Adipose tissue (tissue), 3 donors: Measurements from ENCODE around the gene STAMBPL1. TPM values are rescaled to one million over a fixed set of nuclear protein-coding genes. Genes with fewer than 3 reads are reported as not detected.

Experiments used
- H3K27ac ChIP-seq: one replicate; pipeline ENCODE4 v1.5.1; 2013; ENCODE audit warnings: low read depth, low read length
- WGBS, 3 donors: extraction: QIAGEN DNeasy Blood & Tissue Kit; methylation state at CpG; one replicate each; pipeline ENCODE4 v1.1.7; 2013; 5-methylcytosine and 5-hydroxymethylcytosine counted together
- polyA plus RNA-seq, 3 donors: library from polyadenylated mRNA; stranded (reverse); fragments of 200-250 nt; gene quantifications; one replicate each; pipeline ENCODE4 v1.2.3, GENCODE V29; 2013
- donor health status: healthy with polysubstance abuse.
- donor health status: Bipolar disorder and iron deficiency.
- donor health status: healthy.

The STAMBPL1 gene
- polyA plus RNA-seq, 3 donors, result 2.4 to 5.4 (median 2.6) TPM

DNA sequence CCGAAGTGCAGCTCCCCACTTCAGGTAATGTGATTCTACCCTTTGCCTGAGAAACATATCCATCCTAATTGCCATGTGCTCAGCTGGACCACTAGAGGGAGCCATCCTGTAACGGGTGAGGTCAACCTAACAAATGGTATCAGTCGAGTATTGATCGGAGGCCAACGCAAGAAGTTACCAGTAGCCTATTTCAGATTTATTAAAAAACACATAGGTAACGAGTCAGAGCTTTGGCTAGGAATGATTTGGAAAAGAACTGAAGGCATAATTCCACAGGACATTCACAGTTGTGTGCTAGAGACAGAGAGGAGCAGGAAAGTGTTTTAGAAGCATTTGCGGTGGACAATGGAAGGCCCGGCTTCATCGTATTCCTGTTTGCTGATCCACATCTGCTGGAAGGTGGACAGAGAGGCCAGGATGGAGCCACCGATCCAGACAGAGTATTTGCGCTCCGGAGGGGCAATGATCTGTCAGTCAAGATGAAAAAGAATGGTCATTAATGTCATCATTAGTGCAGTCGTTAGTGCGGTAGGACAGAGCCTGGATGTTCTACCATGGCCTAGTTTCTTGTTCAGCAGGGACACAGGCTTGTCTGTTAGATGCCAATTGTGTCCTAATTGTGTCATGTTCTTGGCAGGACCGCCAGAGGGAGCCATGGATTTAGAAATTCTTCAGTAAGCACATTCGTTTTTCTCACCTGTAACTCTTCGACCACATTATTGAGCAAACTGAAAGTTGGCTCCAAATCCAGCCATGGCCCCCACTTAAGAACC is 55.0 kb downstream of the STAMBPL1 start:
- WGBS, 3 donors, result 25 to 37% (median 33%) methylated on average over 17 of the region's 17 CpGs
- no peak overlapping the region for H3K27ac ChIP-seq

DNA sequence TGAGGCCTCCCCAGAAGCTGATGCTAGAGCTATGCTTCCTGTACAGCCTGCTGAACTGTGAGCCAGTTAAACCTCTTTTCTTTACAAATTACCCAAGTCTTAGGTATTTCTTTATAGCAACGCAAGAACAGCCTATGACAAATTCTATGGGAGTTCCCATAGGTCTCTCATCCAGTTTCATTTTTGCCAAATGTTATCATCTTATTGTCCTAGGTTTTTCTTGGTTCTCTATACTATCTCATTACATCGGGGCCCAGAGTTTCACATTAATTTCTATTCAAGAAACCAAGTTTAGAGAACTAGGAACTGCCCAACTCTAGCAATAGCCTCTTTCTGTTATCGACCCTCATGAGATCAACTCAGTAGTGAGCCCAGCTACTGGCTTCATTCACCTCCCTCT is 56.6 kb downstream of the STAMBPL1 start:
- WGBS, 3 donors, result 82 to 92% (median 86%) methylated on average over 3 of the region's 3 CpGs
- H3K27ac ChIP-seq, result no peak overlapping the region

DNA sequence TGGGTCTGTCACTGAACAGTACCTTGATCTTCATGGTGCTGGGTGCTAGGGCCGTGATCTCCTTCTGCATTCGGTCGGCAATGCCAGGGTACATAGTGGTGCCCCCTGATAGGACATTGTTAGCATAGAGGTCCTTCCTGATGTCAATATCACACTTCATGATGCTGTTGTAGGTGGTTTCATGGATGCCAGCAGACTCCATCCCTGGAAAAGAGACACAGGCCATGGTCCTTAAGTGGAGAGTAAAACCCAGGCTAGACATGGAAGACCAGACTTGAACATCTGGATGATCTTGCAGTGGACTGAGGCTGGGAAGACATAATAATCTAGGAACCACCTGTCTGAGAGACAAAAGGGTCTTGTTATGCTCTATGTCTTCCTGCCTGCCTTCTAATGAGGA is 58.0 kb downstream of the STAMBPL1 start:
- no peak overlapping the region for H3K27ac ChIP-seq
- 89 to 96% (median 94%) methylated on average over 3 of the region's 3 CpGs for WGBS, 3 donors

DNA sequence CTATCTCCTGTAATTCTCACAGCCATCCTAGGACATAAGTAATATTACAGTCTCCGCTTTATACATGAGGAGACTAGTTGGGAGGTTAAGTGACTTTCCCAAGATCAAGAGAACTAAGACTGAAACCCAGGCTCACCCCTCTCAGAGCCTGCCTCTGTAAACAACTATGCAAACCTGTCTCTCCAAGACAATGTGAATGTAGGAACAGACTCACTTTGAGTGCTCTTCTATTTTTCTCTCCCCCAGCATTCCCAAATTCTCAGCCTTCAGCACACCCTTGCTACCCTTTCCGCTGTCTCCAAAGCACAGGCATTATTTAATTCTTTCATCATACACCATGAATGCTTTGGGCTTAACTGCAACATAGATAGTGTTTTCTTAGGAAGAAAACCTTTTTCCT is 58.9 kb downstream of the STAMBPL1 start:
- no peak overlapping the region for H3K27ac ChIP-seq
- 96 to 100% (median 100%) methylated on average over 2 of the region's 2 CpGs for WGBS, 3 donors

DNA sequence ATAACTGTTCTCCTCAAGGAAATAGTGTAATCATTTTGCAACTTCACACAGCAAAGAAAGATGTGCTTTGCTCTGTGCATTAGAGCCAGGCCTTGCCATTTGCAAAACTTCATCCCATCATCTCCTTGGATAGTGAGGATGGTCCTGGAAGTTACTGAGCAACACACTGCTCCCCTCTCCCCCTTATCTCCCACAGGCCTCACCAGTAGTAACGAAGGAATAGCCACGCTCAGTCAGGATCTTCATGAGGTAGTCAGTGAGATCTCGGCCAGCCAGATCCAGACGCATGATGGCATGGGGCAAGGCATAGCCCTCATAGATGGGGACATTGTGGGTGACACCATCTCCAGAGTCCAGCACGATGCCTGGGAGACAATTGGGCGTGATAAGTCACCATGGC is 61.0 kb downstream of the STAMBPL1 start:
- H3K27ac ChIP-seq, result no peak overlapping the region
- 95 to 98% (median 95%) methylated on average over 6 of the region's 6 CpGs for WGBS, 3 donors

DNA sequence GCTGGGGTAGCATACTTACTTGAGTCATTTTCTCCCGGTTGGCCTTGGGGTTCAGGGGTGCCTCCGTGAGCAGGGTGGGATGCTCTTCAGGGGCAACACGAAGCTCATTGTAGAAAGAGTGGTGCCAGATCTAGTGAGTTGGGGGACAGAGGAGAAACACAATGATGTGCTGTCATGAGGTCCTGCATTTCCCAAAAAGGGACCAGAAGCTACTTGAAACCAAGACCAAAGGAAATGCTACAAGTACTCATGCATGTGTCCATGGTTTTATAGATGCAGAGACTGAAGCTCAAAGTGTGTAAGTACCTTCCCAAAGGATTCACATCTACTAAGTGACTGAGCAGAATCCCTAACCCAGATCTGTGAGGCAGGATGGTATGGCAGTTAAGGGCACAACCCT is 63.7 kb downstream of the STAMBPL1 start:
- 90 to 96% (median 92%) methylated on average over 3 of the region's 3 CpGs for WGBS, 3 donors

DNA sequence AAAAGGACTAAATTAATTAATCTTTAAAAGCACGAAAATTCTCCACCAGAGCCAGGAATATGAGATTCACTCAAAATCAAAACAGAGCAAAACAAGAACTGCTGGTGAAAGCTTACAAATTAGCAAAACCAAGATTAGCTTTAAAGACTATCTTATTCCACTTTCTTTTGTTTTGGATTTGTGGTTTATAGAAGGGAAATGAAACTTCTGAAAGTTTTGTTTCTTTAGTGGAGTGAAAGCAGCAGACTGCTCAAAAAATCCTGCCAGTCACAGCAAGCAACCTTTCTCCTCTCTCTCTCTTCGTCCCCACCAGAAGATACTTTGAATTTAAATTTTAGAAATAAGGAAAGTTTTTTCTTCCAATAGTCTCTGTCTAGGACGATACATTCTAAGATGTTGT is 64.8 kb downstream of the STAMBPL1 start:
- 69 to 81% (median 71%) methylated on average over 3 of the region's 3 CpGs for WGBS, 3 donors
- no peak overlapping the region for H3K27ac ChIP-seq

More for the DNA sequence above, 63.7 kb downstream of the STAMBPL1 start:
- no peak overlapping the region for H3K27ac ChIP-seq

DNA sequence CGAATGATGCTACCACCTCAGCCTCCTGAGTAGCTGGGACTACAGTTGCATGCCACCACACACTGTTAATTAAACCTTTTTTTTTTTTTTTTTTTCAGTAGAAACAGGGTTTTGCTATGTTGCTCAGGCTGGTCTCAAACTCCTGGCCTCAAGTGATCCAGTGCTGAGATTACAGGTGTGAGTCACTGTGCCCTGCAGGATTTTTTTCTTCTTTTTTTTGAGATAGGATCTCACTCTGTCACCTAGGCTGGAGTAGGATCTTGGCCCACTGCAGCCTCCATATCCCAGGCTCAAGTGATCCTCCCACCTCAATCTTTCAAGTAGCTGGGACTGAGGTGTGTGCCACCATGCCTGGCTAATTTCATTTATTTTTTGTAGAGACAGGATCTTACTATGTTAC is 66.2 kb downstream of the STAMBPL1 start:
- WGBS, 3 donors, result 93 to 100% (median 100%) methylated on average over 1 of the region's 1 CpG
- H3K27ac ChIP-seq, result no peak overlapping the region

DNA sequence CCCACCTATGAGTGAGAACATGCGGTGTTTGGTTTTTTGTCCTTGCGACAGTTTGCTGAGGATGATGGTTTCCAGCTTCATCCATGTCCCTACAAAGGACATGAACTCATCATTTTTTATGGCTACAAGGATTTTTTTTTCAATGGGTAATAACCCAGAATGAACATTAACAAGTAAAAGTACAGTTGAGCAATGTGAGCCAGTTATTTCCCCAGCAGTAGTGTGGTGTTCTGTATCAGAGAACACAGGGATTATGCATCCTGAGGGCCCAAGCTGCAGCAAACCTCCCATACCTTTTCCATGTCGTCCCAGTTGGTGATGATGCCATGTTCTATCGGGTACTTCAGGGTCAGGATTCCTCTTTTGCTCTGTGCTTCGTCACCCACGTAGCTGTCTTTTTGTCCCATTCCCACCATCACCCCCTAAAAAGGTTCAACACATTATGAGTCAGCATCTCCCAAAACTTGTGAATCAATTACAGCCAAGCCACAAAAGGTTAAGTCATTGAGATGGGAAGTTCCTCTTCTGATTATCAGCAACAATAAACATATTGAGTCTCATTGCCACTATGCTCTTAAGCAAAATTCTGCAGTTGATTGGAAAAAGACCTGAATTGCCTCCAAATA is 67.0 kb downstream of the STAMBPL1 start:
- no peak overlapping the region for H3K27ac ChIP-seq
- WGBS, 3 donors, result 90 to 91% (median 91%) methylated on average over 5 to 6 of the region's 6 CpGs

DNA sequence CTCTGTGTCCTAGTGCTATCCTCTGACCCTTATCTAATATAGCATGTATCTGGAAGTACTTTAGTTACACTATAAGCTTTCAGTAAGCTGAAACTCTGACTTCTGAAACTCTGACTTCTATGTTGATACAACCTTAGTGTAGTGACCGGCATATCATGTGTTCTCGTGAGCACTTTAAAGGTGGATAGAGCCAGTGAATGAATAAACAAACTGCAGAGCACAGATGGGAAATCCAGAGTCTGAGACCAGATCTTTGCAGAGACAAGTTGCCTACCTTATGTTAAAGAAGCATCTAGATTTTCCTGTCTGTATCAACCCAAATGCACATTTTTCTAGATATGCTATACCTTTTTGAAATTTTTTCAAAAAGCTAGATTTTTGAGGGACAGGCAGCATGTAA is 69.0 kb downstream of the STAMBPL1 start:
- H3K27ac ChIP-seq, result no peak overlapping the region
- WGBS, 3 donors, result 81 to 88% (median 87%) methylated on average over 2 of the region's 2 CpGs

DNA sequence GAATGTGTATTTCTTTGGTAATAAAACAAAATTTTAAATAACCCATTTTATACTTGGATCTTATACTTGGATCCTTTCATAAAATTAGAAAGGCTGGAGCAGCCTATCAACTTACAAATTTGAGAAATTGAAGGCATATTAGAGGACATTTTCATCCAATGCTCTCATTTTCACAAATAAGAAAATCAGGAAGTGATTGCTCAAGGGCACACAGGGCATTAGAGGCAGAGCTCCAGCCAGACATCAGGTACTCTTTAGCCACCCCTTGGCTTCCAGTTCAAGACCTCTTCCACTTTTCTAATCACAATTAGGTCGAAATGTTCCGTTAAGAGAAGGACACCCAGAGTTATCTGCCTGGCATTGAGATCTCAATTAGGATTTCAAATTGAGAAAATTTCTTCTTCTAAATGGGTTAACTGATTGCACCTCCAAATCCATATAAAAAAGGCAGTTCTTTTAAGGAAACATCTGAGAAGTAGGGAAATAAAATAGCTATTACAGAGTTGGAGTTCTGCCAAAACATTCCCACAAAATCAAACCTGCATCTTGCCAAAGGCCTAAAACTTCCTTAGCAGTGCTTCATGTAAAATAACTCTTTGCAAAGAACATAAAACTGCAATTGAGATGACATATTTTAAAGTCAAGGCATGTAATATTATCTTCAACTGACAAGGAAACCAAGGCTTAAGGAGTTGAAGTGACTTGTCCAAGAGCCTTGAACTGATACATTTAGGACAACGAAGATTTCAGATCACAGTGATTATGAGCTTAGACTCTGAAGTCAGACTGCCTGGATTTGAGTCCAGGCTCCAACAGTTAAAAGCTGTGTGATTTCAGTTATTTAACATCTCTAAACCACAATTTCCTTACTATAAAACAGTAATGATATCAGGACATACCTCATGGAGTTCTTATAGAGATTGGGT is 70.1 kb downstream of the STAMBPL1 start:
- H3K27ac ChIP-seq, result no peak overlapping the region
- WGBS, 3 donors, result 51 to 67% (median 54%) methylated on average over 3 of the region's 3 CpGs

DNA sequence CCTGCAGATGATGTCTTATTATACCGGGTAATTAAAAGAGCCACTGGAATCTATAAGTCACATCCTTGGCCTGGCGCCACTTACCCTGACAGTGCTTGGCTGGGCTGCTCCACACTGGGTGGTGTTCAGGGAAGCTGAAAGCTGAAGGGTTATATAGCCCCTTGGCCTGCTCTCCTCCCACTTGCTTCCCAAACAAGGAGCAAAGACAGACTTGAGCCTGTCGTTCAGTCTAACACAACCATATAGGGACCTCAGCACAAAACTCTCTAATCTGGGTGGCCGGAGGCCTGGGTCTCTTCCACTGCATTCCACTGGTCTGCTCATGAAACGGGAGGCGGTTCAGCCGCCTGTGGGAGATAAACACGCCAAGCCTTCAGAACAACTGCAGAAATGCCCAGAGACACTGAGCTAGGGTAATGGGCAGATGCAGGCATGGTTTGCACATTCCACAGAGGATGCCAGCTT is 72.6 kb downstream of the STAMBPL1 start, which contains the start of gene ACTA2:
Gene ACTA2 (minus strand): TSS at position 127 of the 465 bp plus-strand sequence. CDS start 3,843 bp downstream, outside the sequence.
- WGBS, 3 donors, result 68 to 71% (median 68%) methylated on average over 8 of the region's 8 CpGs
- no peak within 1 kb of the TSS for H3K27ac ChIP-seq

DNA sequence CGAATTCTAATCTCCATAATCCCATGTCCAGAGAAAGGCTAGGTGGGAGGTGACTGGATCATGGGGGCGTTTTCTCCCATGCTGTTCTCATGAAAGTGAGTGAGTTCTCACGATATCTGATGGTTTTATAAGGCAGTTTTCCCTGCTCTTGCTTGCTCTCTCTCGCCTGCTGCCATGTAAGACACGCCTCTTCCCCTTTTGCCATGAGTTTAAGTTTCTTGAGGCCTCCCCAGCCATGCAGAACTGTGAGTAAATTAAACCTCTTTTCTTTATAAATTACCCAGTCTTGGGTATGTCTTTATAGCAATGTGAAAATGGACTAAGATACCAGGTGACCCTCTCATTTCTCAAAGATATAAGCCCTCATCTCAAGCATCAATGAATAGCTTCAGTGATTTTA is 73.6 kb downstream of the STAMBPL1 start:
- WGBS, 3 donors, result 86 to 89% (median 88%) methylated on average over 5 of the region's 5 CpGs
- no peak overlapping the region for H3K27ac ChIP-seq

DNA sequence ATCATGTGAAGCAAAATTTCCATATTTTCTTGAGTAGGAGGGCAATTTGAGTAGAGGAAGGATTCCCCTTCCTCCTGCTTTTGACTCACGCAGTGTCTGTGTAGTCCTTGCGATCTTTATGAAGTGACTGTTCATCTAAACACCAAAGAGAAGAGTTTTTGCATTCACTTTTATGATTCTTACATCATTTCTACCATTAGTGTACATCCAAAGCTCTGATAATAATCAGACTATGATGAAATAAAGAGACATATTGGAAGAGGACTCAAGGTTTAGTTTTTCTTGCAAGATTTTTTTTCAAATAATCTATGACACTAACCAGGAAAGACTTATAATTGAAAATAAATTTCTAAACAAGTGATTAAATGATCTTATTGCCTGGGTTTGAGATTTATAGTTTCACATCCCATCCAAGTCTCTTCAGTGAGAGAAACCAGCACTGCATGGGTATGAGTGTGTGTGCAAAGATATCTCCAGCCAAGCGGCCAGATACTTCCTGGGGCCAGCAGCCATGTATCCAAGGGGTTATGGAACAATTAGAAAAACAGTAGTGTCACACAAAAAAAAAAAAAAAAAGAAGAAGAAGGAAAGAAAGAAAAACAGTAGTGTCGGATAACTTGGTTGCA is 74.5 kb downstream of the STAMBPL1 start:
- H3K27ac ChIP-seq, result no peak overlapping the region
- WGBS, 3 donors, result 93 to 94% (median 94%) methylated on average over 4 of the region's 4 CpGs

DNA sequence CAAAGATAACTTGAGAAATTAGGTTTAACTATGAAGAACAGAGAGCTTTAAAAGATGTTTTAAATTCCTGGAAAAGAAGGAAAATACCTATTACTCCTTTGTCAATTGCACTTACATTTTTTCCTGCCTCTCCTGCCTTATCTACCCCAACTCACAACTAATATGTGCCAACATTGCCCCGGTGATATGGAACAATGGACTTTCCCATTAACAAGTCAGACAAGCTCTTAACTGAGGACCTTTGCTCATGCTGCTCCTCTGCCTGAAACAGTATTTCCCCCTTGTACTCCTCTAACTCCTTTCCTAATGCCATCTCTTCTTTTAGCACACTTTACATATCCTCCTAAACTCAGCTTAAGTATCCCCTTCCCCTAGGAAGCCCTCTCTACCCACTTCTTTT is 77.3 kb downstream of the STAMBPL1 start:
- 12 to 94% (median 88%) methylated on average over 1 of the region's 1 CpG for WGBS, 3 donors
- H3K27ac ChIP-seq, result no peak overlapping the region

DNA sequence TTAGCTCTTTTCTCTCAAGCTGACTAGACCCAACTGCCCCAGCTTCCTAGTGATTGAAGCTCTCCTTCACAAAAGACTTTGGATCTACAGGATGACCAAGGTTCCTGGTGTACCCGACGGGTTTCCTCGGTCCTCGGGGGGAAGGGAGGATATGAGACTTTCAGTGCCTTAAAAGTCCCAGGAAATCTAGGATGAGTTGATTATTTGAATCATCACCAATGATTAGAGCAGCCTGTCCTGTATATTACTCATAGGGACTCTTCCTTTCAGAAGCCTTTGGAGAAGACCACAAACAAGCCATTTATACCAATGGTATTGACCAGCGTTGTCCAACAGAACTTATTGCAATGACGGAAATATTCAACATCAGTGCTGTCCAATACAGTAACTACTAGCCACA is 78.7 kb downstream of the STAMBPL1 start:
- WGBS, 3 donors, result 96 to 98% (median 97%) methylated on average over 6 of the region's 6 CpGs
- H3K27ac ChIP-seq, result no peak overlapping the region

DNA sequence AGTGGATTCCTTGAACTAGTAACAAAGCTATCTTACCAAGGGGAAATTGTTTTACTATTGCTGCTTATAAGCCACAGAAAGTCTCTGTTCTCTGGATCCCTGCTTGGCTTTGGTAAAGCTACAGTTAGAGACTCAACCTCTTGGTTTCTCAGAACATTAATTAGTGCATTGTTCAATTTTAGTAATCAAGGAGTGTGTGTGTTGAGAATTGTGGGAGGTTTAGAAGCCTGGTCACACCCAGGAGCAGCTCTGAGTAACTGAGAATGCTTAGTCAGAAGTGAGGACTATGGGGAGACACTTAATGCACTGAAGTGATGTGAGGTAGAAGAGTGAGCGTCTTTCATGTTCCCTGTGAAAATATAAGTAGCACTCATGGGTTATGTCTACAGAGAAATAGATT is 80.8 kb downstream of the STAMBPL1 start:
- no peak overlapping the region for H3K27ac ChIP-seq

DNA sequence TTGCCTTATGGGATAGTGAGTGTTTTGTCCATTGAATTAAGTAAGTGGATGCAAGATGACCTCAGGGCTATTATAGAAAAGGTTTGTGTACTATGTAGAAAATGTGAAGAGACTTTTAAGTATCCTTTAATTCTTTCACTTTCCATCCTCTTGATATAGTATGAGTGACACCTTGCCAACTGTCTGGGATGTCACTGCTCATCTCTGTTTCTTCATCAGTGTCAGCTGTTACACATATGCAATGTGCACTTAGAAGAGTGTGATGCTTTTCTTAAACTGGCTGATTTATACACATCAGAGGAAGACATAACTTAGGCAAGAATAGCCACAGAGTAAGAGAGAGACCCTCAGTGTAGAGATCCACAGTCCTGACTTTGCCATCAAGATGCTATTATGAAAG is 81.2 kb downstream of the STAMBPL1 start:
- no peak overlapping the region for H3K27ac ChIP-seq

More for the DNA sequence above, 80.8 kb downstream of the STAMBPL1 start:
- 88 to 96% (median 96%) methylated on average over 1 of the region's 1 CpG for WGBS, 3 donors
